Endothelial cell (in vitro differentiated cells): ENCODE results near the gene STAT3. TPM values are rescaled to one million over a fixed set of nuclear protein-coding genes. Genes with fewer than 3 reads are reported as not detected.
"Not testable (repeated sequence)": the region's sequence is repeated elsewhere in the genome, so short reads cannot be mapped to it uniquely, and the experiment has no call there.

ENCODE experiments used
- DNase-seq: peaks from one replicate; pipeline ENCODE4 v3.0.0; 2021; ENCODE audit warnings: low spot score
- H3K27ac Mint-ChIP-seq: one replicate; pipeline ENCODE4 v1.8.0; 2021; ENCODE audit warnings: mixed read lengths, inconsistent platforms; ENCODE audit not compliant: unreplicated experiment
- H3K27me3 Mint-ChIP-seq: one replicate; pipeline ENCODE4 v1.8.0; 2021; ENCODE audit warnings: mild to moderate bottlenecking, moderate library complexity, mixed read lengths, inconsistent platforms; ENCODE audit not compliant: unreplicated experiment
- H3K36me3 Mint-ChIP-seq: one replicate; pipeline ENCODE4 v1.8.0; 2021; ENCODE audit warnings: mild to moderate bottlenecking, low read depth, mixed read lengths, inconsistent platforms; ENCODE audit not compliant: unreplicated experiment
- H3K4me1 Mint-ChIP-seq: one replicate; pipeline ENCODE4 v1.8.0; 2021; ENCODE audit warnings: mild to moderate bottlenecking, mixed read lengths, inconsistent platforms; ENCODE audit not compliant: unreplicated experiment
- H3K4me3 Mint-ChIP-seq: one replicate; pipeline ENCODE4 v1.8.0; 2021; ENCODE audit warnings: mild to moderate bottlenecking, mixed read lengths, inconsistent platforms; ENCODE audit not compliant: unreplicated experiment
- H3K9me3 Mint-ChIP-seq: one replicate; pipeline ENCODE4 v1.8.0; 2021; ENCODE audit warnings: mixed read lengths, inconsistent platforms; ENCODE audit not compliant: unreplicated experiment
- total RNA-seq: library from RNA; stranded (reverse); fragmentation: NEBNext Ultra II Directional; extraction: Animal tissue kit (Norgen Biotek cat#: 25700); gene quantifications from one replicate; pipeline ENCODE4 v1.2.1, GENCODE V29; 2021; ENCODE audit not compliant: unreplicated experiment
- TF ChIP-seq, protein P1 (sequence below): fragments of 200-600 bp; sonication (generic); IDR thresholded peaks from one replicate; pipeline ENCODE4 v1.5.0; 2021; ENCODE audit warnings: antibody characterized with exemption; ENCODE audit not compliant: unreplicated experiment

Gene STAT3
- total RNA-seq, 1 donor from 2014 or later = 160 TPM

DNA sequence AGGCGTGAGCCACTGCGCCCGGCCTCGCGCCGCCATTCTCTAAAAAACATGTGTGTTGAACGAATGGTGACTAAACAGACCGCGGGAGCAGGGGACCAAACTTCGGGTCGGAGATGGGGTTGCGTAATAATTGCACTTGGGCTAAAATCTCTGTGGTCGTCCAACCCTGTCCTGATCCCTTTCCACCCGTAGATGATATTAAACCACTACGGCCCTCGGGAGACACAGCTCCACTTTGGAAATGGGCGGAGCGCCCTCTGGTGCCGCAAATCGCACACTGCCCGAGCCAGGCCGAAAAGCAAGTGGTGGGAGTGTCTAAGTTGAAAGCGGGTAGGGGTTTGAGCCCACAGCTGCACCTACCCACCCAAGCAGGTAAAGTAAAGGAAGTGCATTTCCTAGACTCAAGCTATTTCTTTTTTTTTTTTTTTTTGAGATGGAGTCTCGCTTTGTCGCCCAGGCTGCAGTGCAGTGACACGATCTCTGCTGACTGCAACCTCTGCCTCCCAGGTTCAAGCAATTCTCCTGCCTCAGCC is 17.8 kb upstream of the STAT3 start:
- peaks cover 8% of the 10 kb centered on the region for H3K27me3 Mint-ChIP-seq
- peak overlapping the region; percentile 57 for H3K27ac Mint-ChIP-seq
- H3K4me1 Mint-ChIP-seq = peaks cover 67% of the 10 kb centered on the region

DNA sequence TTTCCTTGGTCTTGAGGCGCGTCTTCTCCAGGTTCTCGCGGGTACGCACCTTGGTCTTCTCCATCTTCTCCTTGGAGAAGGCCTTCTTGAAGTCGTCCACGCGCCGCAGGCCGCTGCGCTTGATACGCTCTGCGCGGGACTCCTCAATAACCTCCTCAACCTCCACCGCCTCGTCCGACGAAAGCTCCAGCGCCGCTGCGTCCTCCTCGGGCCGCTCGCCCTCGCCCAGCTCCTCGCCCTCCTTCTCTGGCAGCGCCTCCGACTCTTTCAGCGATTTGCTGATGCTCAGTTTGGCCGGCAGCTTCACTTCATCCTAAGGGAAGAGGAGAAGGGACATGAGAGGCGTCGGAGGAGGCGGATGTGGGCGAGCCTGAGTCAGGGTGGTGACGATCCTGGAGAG is 16.8 kb upstream of the STAT3 start:
- H3K4me3 Mint-ChIP-seq = no peak overlapping the region

More for the DNA sequence above, 17.8 kb upstream of the STAT3 start:
- Mint-ChIP-seq H3K4me3 (peak overlapping the region; percentile 62), H3K36me3 (peaks cover 27% of the 10 kb centered on the region), H3K9me3 (no peaks in the 10 kb centered on the region)
- TF ChIP-seq, protein P1, sequence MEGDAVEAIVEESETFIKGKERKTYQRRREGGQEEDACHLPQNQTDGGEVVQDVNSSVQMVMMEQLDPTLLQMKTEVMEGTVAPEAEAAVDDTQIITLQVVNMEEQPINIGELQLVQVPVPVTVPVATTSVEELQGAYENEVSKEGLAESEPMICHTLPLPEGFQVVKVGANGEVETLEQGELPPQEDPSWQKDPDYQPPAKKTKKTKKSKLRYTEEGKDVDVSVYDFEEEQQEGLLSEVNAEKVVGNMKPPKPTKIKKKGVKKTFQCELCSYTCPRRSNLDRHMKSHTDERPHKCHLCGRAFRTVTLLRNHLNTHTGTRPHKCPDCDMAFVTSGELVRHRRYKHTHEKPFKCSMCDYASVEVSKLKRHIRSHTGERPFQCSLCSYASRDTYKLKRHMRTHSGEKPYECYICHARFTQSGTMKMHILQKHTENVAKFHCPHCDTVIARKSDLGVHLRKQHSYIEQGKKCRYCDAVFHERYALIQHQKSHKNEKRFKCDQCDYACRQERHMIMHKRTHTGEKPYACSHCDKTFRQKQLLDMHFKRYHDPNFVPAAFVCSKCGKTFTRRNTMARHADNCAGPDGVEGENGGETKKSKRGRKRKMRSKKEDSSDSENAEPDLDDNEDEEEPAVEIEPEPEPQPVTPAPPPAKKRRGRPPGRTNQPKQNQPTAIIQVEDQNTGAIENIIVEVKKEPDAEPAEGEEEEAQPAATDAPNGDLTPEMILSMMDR = peak; percentile 82
- peak; percentile 91 for DNase-seq

DNA sequence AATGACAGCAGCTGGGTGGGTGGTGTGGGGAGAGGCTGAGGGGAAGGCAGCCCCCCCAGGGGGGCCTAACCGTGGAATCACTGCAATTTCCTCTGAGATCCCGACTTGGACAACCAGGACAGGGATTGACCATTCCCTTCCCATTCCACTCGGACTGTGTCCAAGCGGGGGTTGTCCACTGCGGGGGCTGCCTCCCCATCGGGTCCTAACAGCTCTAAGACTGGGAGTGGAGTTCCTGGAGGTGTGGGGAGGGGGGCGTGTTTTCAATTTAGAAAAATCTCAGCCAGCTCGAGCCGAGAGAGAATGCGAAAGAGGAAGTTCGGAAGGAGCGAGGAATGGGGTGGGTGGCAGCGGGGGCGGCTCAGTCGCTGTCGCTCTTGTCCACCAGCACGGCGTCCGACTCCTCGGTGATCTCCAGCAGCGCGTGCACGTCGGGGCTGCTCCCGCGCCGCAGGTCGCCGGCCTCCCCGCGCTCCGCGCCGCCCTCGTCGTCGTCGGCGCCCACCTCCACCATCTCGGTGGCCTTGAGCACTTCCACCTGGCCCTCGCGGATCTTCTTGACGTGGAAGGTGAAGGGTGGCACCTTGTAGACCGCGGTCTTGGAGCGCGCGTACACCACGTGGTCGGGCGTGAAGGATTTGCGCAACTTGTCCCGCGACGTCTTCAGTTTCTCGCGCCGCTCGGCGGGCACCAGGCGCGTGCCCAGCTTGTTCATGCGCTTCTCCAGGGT is 16.2 kb upstream of the STAT3 start:
- Mint-ChIP-seq H3K36me3 (peaks cover 22% of the 10 kb centered on the region), H3K27ac (no peak overlapping the region), H3K4me1 (peaks cover 61% of the 10 kb centered on the region), H3K4me3 (peak overlapping the region; percentile 62), H3K27me3 (peaks cover 7% of the 10 kb centered on the region), H3K9me3 (no peaks in the 10 kb centered on the region)
- no peak for DNase-seq
- TF ChIP-seq, protein P1 = no peak

More for the DNA sequence above, 16.8 kb upstream of the STAT3 start:
- Mint-ChIP-seq H3K36me3 (peaks cover 24% of the 10 kb centered on the region), H3K27ac (no peak overlapping the region), H3K9me3 (no peaks in the 10 kb centered on the region), H3K4me1 (peaks cover 67% of the 10 kb centered on the region), H3K27me3 (peaks cover 8% of the 10 kb centered on the region)
- DNase-seq = no peak
- TF ChIP-seq, protein P1 = no peak

DNA sequence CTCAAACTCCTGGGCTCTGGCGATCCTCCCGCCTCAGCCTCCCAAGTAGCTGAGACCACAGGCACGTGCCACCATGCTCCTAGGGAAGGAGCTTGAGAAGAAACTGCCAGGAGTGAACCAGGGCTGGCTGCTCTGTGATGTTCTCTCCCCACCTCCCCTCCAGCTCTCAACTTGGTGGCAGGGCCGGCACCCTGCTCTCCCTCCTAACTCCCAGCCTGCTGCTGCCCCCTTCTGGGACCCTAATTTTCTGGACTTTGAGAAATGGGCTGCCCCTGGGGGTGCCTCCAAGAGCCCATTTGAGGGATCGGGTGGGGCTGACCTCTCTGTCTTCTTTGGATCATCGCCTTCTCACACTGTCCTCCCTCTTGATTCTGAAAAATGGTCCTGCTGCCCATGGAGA is 14.9 kb upstream of the STAT3 start:
- DNase-seq = no peak
- peaks cover 22% of the 10 kb centered on the region for H3K36me3 Mint-ChIP-seq
- H3K27me3 Mint-ChIP-seq = peaks cover 7% of the 10 kb centered on the region
- H3K4me3 Mint-ChIP-seq = peak overlapping the region; percentile 76
- no peak overlapping the region for H3K27ac Mint-ChIP-seq
- no peaks in the 10 kb centered on the region for H3K9me3 Mint-ChIP-seq
- peaks cover 53% of the 10 kb centered on the region for H3K4me1 Mint-ChIP-seq
- TF ChIP-seq, protein P1 = no peak

DNA sequence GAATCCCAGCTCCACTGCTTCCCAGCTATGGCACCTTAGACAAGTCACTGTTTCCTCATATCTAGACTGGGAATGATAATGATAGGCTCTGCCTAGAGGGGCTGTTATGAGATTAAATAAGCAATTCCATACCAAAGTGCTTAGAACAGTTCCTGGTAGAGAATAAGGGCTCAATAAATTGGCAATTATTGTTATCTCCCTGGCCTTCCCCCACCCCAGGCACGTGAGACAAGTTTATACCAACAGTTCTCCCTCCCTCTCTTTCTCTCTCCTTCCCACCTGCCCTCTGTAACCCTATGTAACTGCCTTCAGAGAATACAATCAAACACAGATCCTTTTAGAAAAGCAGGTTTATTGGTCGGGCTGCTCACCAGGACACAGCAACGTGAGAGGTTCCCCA is 13.9 kb upstream of the STAT3 start:
- TF ChIP-seq, protein P1 = no peak
- H3K27me3 Mint-ChIP-seq = peaks cover 4% of the 10 kb centered on the region

DNA sequence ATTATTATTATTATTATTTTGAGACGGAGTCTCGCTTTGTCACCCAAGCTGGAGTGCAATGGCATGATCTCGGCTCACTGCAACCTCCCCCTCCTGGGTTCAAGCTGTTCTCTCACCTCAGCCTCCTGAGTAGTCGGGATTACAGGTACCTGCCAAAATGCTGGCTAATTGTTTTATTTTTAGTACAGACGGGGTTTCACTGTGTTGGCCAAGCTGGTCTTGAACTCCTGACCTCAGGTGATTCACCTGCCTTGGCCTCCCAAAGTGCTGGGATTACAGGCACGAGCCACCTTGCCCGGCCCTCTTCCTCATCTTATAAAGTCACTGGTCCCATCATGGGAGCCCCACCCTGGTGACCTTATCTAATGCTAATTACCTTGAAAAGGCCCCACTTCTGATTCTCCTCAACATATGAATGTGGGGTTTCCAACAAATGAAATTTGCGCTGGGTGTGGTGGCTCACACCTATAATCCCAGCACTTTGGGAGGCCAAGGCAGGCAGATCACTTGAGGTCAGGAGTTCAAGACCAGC is 12.7 kb upstream of the STAT3 start:
- H3K27me3 Mint-ChIP-seq, H3K9me3 Mint-ChIP-seq, H3K4me3 Mint-ChIP-seq, H3K27ac Mint-ChIP-seq, DNase-seq: not testable (repeated sequence)
- peaks cover 26% of the 10 kb centered on the region for H3K36me3 Mint-ChIP-seq
- peaks cover 37% of the 10 kb centered on the region for H3K4me1 Mint-ChIP-seq

More for the DNA sequence above, 13.9 kb upstream of the STAT3 start:
- Mint-ChIP-seq H3K4me1 (peaks cover 45% of the 10 kb centered on the region), H3K27ac (peak overlapping the region; percentile 94), H3K9me3 (no peaks in the 10 kb centered on the region), H3K36me3 (peaks cover 22% of the 10 kb centered on the region), H3K4me3 (peak overlapping the region; percentile 76)
- no peak for DNase-seq
